GM12878 (cell line): ENCODE measurements around the gene HNRNPM. TPM values are rescaled to one million over a fixed set of nuclear protein-coding genes. Genes with fewer than 3 reads are reported as not detected.
"Not testable (repeated sequence)": the region's sequence is repeated elsewhere in the genome, so short reads cannot be mapped to it uniquely, and the experiment has no call there.

Experiments used
- ATAC-seq: fragments of 200-7000 bp; cut with Tn5 transposase; 3 replicates; pipeline ENCODE4 v1.9.1; 2020; ENCODE audit warnings: mild to moderate bottlenecking, moderate library complexity
- BruUV-seq: library from RNA; stranded (reverse); fragments of 400-500 nt; replicated peaks from 2 replicates; lab custom pipeline; 2021; lab: Mats Ljungman, UMichigan
- CTCF ChIA-PET: fragments of 300-600 bp; sonication (Branson Sonifier 250); formaldehyde crosslinking; extraction: SDS; loops from one replicate; lab custom pipeline; 2021; ENCODE audit warnings: inconsistent platforms; lab: Yijun Ruan, JAX
- POLR2A ChIA-PET: fragments of 350-600 bp; formaldehyde crosslinking; extraction: SDS; loops from one replicate; lab custom pipeline; 2021; ENCODE audit warnings: inconsistent platforms; lab: Charles Lee
- RAD21 ChIA-PET: fragments of 300-600 bp; sonication (Branson Sonifier 250); formaldehyde crosslinking; loops from one replicate; lab custom pipeline; 2023; ENCODE audit warnings: antibody characterized with exemption; ENCODE audit not compliant: unreplicated experiment; lab: Charles Lee
- SMC1A ChIA-PET: fragments of 300-600 bp; sonication (Branson Sonifier 250); formaldehyde crosslinking; loops from one replicate; lab custom pipeline; 2023; ENCODE audit not compliant: unreplicated experiment, uncharacterized antibody; lab: Charles Lee
- DNase-seq: peaks from one replicate; pipeline ENCODE4 v3.0.0-alpha.2; 2011; ENCODE audit warnings: low read depth, low spot score
- FAIRE-seq: peaks from 3 replicates; lab custom pipeline; 2011; peaks lifted over from hg19 to GRCh38; lab: Jason Lieb, UNC
- H2AFZ ChIP-seq: 2 replicates; pipeline ENCODE4 v1.6.0; 2011; ENCODE audit warnings: low read depth, low read length, control low read depth; ENCODE audit not compliant: control insufficient read depth
- H3K27ac ChIP-seq: 2 replicates; pipeline ENCODE4 v1.5.1; 2011; ENCODE audit warnings: control low read depth; ENCODE audit not compliant: control insufficient read depth, insufficient read depth
- H3K27me3 ChIP-seq, 2 experiments: replicated peaks in 1 of 2; 2 replicates each; pipeline versions ENCODE4 v1.6.0 to v1.6.1; 2011; ENCODE audit warnings: low read length in 1 of 2; ENCODE audit not compliant: control insufficient read depth in 2 of 2, insufficient read depth in 2 of 2
- H3K36me3 ChIP-seq, 2 experiments: 2 replicates each; pipeline ENCODE4 v1.5.1; 2011; ENCODE audit warnings: low read length in 1 of 2; ENCODE audit not compliant: control insufficient read depth in 2 of 2, insufficient read depth in 2 of 2
- H3K4me1 ChIP-seq: 2 replicates; pipeline ENCODE4 v1.6.1; 2011; ENCODE audit warnings: mild to moderate bottlenecking, low read length, moderate library complexity, mixed read lengths; ENCODE audit not compliant: control insufficient read depth, insufficient read depth
- H3K4me2 ChIP-seq: 2 replicates; pipeline ENCODE4 v1.6.0; 2011; ENCODE audit warnings: control low read depth; ENCODE audit not compliant: control insufficient read depth, insufficient read depth
- H3K4me3 ChIP-seq: fragments of 200-600 bp; sonication (generic); 2 replicates; pipeline ENCODE4 v1.5.1; 2016
- H3K79me2 ChIP-seq: 2 replicates; pipeline ENCODE4 v1.6.0; 2011; ENCODE audit warnings: low read length; ENCODE audit not compliant: control insufficient read depth, insufficient read depth
- H3K9ac ChIP-seq: 2 replicates; pipeline ENCODE4 v1.8.0; 2011; ENCODE audit warnings: low read length, control low read depth, mixed read lengths; ENCODE audit not compliant: control insufficient read depth, insufficient read depth
- H3K9me3 ChIP-seq: replicated peaks from 3 replicates; pipeline ENCODE4 v1.5.1; 2011; ENCODE audit warnings: mild to moderate bottlenecking, low read length; ENCODE audit not compliant: control insufficient read depth, insufficient read depth
- H4K20me1 ChIP-seq: 2 replicates; pipeline ENCODE4 v1.6.0; 2011; ENCODE audit not compliant: control insufficient read depth, insufficient read depth
- BRCA1 ChIP-seq: IDR thresholded peaks from 2 replicates; pipeline ENCODE4 v1.6.1; 2011; ENCODE audit warnings: low read depth, low read length, improper control_type of control experiment
- ESRRA ChIP-seq: IDR thresholded peaks from 2 replicates; pipeline ENCODE4 v1.6.1; 2012; ENCODE audit warnings: mild to moderate bottlenecking, low read length, improper control_type of control experiment
- KAT2A ChIP-seq: conservative IDR thresholded peaks from 2 replicates; pipeline ENCODE4 v1.6.1; 2011; ENCODE audit warnings: low read depth, low read length; ENCODE audit not compliant: control insufficient read depth
- KLF5 ChIP-seq: fragments of 450-650 bp; IDR thresholded peaks from 2 replicates; pipeline ENCODE4 v1.6.1; 2014; ENCODE audit warnings: mild to moderate bottlenecking; ENCODE audit not compliant: partially characterized antibody
- MYB ChIP-seq: fragments of 150-350 bp; IDR thresholded peaks from 2 replicates; pipeline ENCODE4 v1.6.1; 2014; ENCODE audit warnings: mild to moderate bottlenecking, low read depth, low read length, borderline replicate concordance
- NR2C2 ChIP-seq: IDR thresholded peaks from 2 replicates; pipeline ENCODE4 v1.6.1; 2011; ENCODE audit warnings: borderline replicate concordance, low read depth; ENCODE audit not compliant: control insufficient read depth, insufficient read length
- SIN3A ChIP-seq: IDR thresholded peaks from 2 replicates; pipeline ENCODE4 v1.6.1; 2012; ENCODE audit warnings: low read depth, low read length, improper control_type of control experiment
- SMAD1 ChIP-seq: fragments of 450-650 bp; IDR thresholded peaks from 2 replicates; pipeline ENCODE4 v1.6.1; 2018; ENCODE audit warnings: mild to moderate bottlenecking, low read depth; ENCODE audit not compliant: partially characterized antibody
- STAT1 ChIP-seq: fragments of 450-650 bp; conservative IDR thresholded peaks from 2 replicates; pipeline ENCODE4 v1.6.1; 2014; ENCODE audit warnings: antibody characterized with exemption, mild to moderate bottlenecking
- YY1 ChIP-seq: IDR thresholded peaks from 2 replicates; pipeline ENCODE4 v1.6.1; 2011; ENCODE audit warnings: low read depth, mild to moderate bottlenecking, low read length
- ZNF274 ChIP-seq: IDR thresholded peaks from one replicate; pipeline ENCODE4 v1.8.0; 2011; ENCODE audit not compliant: insufficient read length, insufficient read depth
- ZNF622 ChIP-seq: fragments of 450-650 bp; IDR thresholded peaks from 2 replicates; pipeline ENCODE4 v1.6.1; 2017; ENCODE audit warnings: mild to moderate bottlenecking, inconsistent platforms
- WGBS: methylation state at CpG from one replicate; pipeline ENCODE4 v1.1.6; 2016; ENCODE audit warnings: low lambda C conversion rate; ENCODE audit not compliant: insufficient replicate concordance, insufficient coverage; ENCODE audit errors: missing lambda C conversion rate; 5-methylcytosine and 5-hydroxymethylcytosine counted together
- in situ Hi-C: fragments of 300-500 bp; cut with MboI; formaldehyde crosslinking; loops from 9 replicates; pipeline ENCODE4 v1.14.3; 2018; ENCODE audit warnings: mixed read lengths
- intact Hi-C: fragments of 100-400 bp; cut with micrococcal nuclease; formaldehyde crosslinking; loops from one replicate; pipeline ENCODE4 v1.14.2; 2022; ENCODE audit not compliant: unreplicated experiment
- polyA plus RNA-seq, 11 experiments: library from polyadenylated mRNA; depleted of rRNA in 4 of 11; unstranded in 6 of 11; stranded (reverse) in 5 of 11; fragments of >200 nt; fragmentation: Nextera tagmentation in 4 of 11; fragmentation: Illumina TruSeq in 1 of 11; extraction: Ambion mirVana in 4 of 11; extraction: Trizol in 1 of 11; gene quantifications; 1 replicate in 1 of 11; 2 replicates in 10 of 11; pipeline versions ENCODE4 v1.2.1 to v1.2.3, GENCODE V29; 2011 to 2016; ENCODE audit warnings: inconsistent platforms in 2 of 11, missing spikeins in 2 of 11, low read depth in 1 of 11
- total RNA-seq, 4 experiments: library from RNA; depleted of rRNA in 3 of 4; stranded (reverse); fragments of >200 nt in 3 of 4; fragmentation: Illumina TruSeq in 1 of 4; extraction: Trizol in 1 of 4; gene quantifications; 2 replicates each; pipeline versions ENCODE4 v1.2.1 to v1.2.3, GENCODE V29; 2013 to 2021

The HNRNPM gene
- total and polyA plus RNA-seq, 10 of the 15 experiments (the other 5 are each of a cell fraction or from before 2014, with no cell fraction given) = 14.3 to 415 (median 198) TPM

DNA sequence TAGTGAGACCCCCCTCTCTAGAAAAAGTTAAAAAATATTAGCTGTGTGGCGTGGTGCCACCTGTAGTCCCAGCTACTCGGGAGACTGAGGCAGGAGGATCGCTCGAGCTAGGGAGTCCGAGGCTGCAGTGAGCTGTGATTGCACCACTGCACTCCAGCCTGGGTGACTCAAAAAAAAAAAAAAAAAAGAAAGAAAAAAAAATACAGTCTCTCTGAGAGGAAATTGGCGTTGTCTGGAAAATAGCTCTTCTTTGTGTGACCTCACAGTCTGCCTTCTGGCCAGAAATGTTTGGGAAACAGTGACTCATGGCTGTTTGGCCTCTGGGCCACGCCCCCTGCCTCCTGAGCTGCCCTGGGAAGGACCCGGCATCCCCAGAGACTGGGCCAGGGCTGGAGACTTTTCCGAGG is 21.0 kb upstream of the HNRNPM start (continued):
- no peak for TF ChIP-seq SMAD1

GRCh38 chr19:8425331-8425730 is 19.4 kb upstream of the HNRNPM start:
- H4K20me1 ChIP-seq, H3K27ac ChIP-seq, H2AFZ ChIP-seq, BruUV-seq, H3K4me3 ChIP-seq, in situ Hi-C loops, SMC1A ChIA-PET, H3K4me1 ChIP-seq, H3K9me3 ChIP-seq, H3K79me2 ChIP-seq, ATAC-seq, H3K9ac ChIP-seq, intact Hi-C loops, RAD21 ChIA-PET, H3K4me2 ChIP-seq, FAIRE-seq, H3K36me3 ChIP-seq, H3K27me3 ChIP-seq, DNase-seq: not testable (repeated sequence)
- ChIA-PET CTCF (interaction anchor here (0.6 to 1.5 kb wide), 2 partner anchors 12 to 688 kb away, joined by 3 read pairs; partner anchors contain the start of gene MARCHF2), POLR2A (interaction anchor here (0.7 kb wide), 2 partner anchors 11 to 93 kb away, joined by 3 to 5 read pairs; no protein-coding TSS in a partner anchor)
- 77% methylated on average over 5 of the region's 6 CpGs for WGBS

- H3K9me3 ChIP-seq = no peaks in the 10 kb centered on the region
- TF ChIP-seq MYB = no peak
- TF ChIP-seq ZNF274 = no peak
- no peak for TF ChIP-seq YY1
- no peak for TF ChIP-seq ESRRA
- no peak for TF ChIP-seq BRCA1
- no peak for TF ChIP-seq KLF5
- no peak for TF ChIP-seq KAT2A
- TF ChIP-seq STAT1 = no peak
- no peak for TF ChIP-seq ZNF622
- no peak for TF ChIP-seq SIN3A
- no peak for TF ChIP-seq NR2C2
- ATAC-seq = no peak
- BruUV-seq = no TSS peak
- H3K79me2 ChIP-seq = no peaks in the 10 kb centered on the region
- FAIRE-seq = no peak
- no peak overlapping the region for H3K9ac ChIP-seq
- H3K27ac ChIP-seq = no peak overlapping the region
- ChIA-PET POLR2A (no interaction called here), SMC1A (no interaction called here), CTCF (interaction anchor here (1.0 kb wide), 1 partner anchor 79 kb away, joined by 3 read pairs; no protein-coding TSS in a partner anchor), RAD21 (no interaction called here)
- no peaks in the 10 kb centered on the region for H3K36me3 ChIP-seq
- H3K27me3 ChIP-seq = no peaks in the 10 kb centered on the region
- WGBS = 82% methylated on average over 7 of the region's 7 CpGs
- in situ Hi-C loops = no loop called here
- H3K4me1 ChIP-seq = no peaks in the 10 kb centered on the region
- no peaks in the 10 kb centered on the region for H4K20me1 ChIP-seq
- intact Hi-C loops = no loop called here
- H3K4me2 ChIP-seq = no peak overlapping the region
- DNase-seq = no peak
- no peak overlapping the region for H3K4me3 ChIP-seq
- no peak overlapping the region for H2AFZ ChIP-seq
Observed at GRCh38 chr19:8426283-8426682, 18.5 kb upstream of the HNRNPM start.
